ENCODE results near the gene TGDS.

- no peak for TF ChIP-seq CTCF (IDR thresholded peaks at IDR 0.05; ENCODE audit: insufficient read depth, low read length)
- TF ChIP-seq POLR2AphosphoS5 (IDR thresholded peaks at IDR 0.05; ENCODE audit: low read depth) = no peak
- TF ChIP-seq GABPA (IDR thresholded peaks at IDR 0.05; ENCODE audit: low read depth) = no peak
- TF ChIP-seq SPI1 (IDR thresholded peaks at IDR 0.05; ENCODE audit: borderline replicate concordance, low read depth) = no peak
These were observed 47.1 kb downstream of the TGDS start for GRCh38 chr13:94548821-94549231.
